Mesothelial cell of epicardium (in vitro differentiated cells): ENCODE measurements around the gene NEUROD6. TPM values are rescaled to one million over a fixed set of nuclear protein-coding genes. Genes with fewer than 3 reads are reported as not detected.

Experiments
- DNase-seq, 2 experiments: peaks; one replicate each; pipeline ENCODE4 v3.0.0; 2021; ENCODE audit warnings: low spot score in 2 of 2; ENCODE audit not compliant: unreplicated experiment in 2 of 2
- H3K27ac Mint-ChIP-seq: 2 replicates; pipeline ENCODE4 v1.8.0; 2021; ENCODE audit warnings: mixed read lengths
- H3K27me3 Mint-ChIP-seq: 2 replicates; pipeline ENCODE4 v1.8.0; 2021; ENCODE audit warnings: low read depth, mixed read lengths
- H3K36me3 Mint-ChIP-seq: 2 replicates; pipeline ENCODE4 v1.8.0; 2021; ENCODE audit warnings: mixed read lengths
- H3K4me1 Mint-ChIP-seq: 2 replicates; pipeline ENCODE4 v1.8.0; 2021; ENCODE audit warnings: mixed read lengths
- H3K4me3 Mint-ChIP-seq: 2 replicates; pipeline ENCODE4 v1.8.0; 2021; ENCODE audit warnings: mild to moderate bottlenecking, moderate library complexity, mixed read lengths
- H3K9me3 Mint-ChIP-seq: 2 replicates; pipeline ENCODE4 v1.8.0; 2021; ENCODE audit warnings: mixed read lengths
- CTCF ChIP-seq: fragments of 200-600 bp; sonication (generic); IDR thresholded peaks from one replicate; pipeline ENCODE4 v1.5.0; 2021; ENCODE audit warnings: antibody characterized with exemption; ENCODE audit not compliant: unreplicated experiment
- total RNA-seq: library from RNA; stranded (reverse); gene quantifications from 3 replicates; pipeline ENCODE4 v1.2.1, GENCODE V29; 2021

The NEUROD6 gene
- total RNA-seq, 1 donor from 2014 or later: not detected

- Mint-ChIP-seq H3K4me1 (peaks cover 5% of the 10 kb centered on the region), H3K9me3 (peaks cover 7% of the 10 kb centered on the region), H3K36me3 (no peaks in the 10 kb centered on the region), H3K27me3 (peaks cover 68% of the 10 kb centered on the region), H3K27ac (no peak overlapping the region), H3K4me3 (no peak overlapping the region)
- TF ChIP-seq CTCF: no peak
- DNase-seq: no peak
These were observed 7.2 kb downstream of the NEUROD6 start for GRCh38 chr7:31333291-31333690.

GRCh38 chr7:31327071-31327470 is 13.5 kb downstream of the NEUROD6 start:
- no peak for TF ChIP-seq CTCF
- Mint-ChIP-seq H3K36me3 (no peaks in the 10 kb centered on the region), H3K9me3 (peaks cover 10% of the 10 kb centered on the region), H3K4me3 (no peak overlapping the region), H3K27ac (no peak overlapping the region), H3K27me3 (peaks cover 14% of the 10 kb centered on the region), H3K4me1 (no peaks in the 10 kb centered on the region)
- DNase-seq: no peak

- DNase-seq: no peak
- TF ChIP-seq CTCF: no peak
- H3K27ac Mint-ChIP-seq: no peak overlapping the region
- no peaks in the 10 kb centered on the region for H3K4me1 Mint-ChIP-seq
- H3K9me3 Mint-ChIP-seq: peaks cover 10% of the 10 kb centered on the region
- no peak overlapping the region for H3K4me3 Mint-ChIP-seq
- H3K36me3 Mint-ChIP-seq: no peaks in the 10 kb centered on the region
- peaks cover 10% of the 10 kb centered on the region for H3K27me3 Mint-ChIP-seq
These were observed 14.1 kb downstream of the NEUROD6 start for GRCh38 chr7:31326416-31326815.

GRCh38 chr7:31323101-31323500 is 17.4 kb downstream of the NEUROD6 start:
- Mint-ChIP-seq H3K27me3 (peaks cover 20% of the 10 kb centered on the region), H3K9me3 (peaks cover 1% of the 10 kb centered on the region), H3K36me3 (no peaks in the 10 kb centered on the region), H3K4me1 (no peaks in the 10 kb centered on the region), H3K27ac (no peak overlapping the region), H3K4me3 (no peak overlapping the region)
- no peak for DNase-seq
- no peak for TF ChIP-seq CTCF

- Mint-ChIP-seq H3K9me3 (no peaks in the 10 kb centered on the region), H3K27me3 (peaks cover 22% of the 10 kb centered on the region), H3K4me1 (no peaks in the 10 kb centered on the region), H3K4me3 (no peak overlapping the region), H3K36me3 (no peaks in the 10 kb centered on the region), H3K27ac (no peak overlapping the region)
- TF ChIP-seq CTCF: no peak
- DNase-seq: no peak
These were observed 19.9 kb downstream of the NEUROD6 start for GRCh38 chr7:31320675-31321074.

GRCh38 chr7:31318313-31318712 is 22.2 kb downstream of the NEUROD6 start:
- no peaks in the 10 kb centered on the region for H3K36me3 Mint-ChIP-seq
- no peak for TF ChIP-seq CTCF
- DNase-seq: no peak
- H3K4me1 Mint-ChIP-seq: no peaks in the 10 kb centered on the region
- H3K9me3 Mint-ChIP-seq: no peaks in the 10 kb centered on the region
- H3K27me3 Mint-ChIP-seq: peaks cover 24% of the 10 kb centered on the region
- H3K27ac Mint-ChIP-seq: no peak overlapping the region
- no peak overlapping the region for H3K4me3 Mint-ChIP-seq
